ENCODE measurements around the gene CFLAR.

The CFLAR gene

DNA sequence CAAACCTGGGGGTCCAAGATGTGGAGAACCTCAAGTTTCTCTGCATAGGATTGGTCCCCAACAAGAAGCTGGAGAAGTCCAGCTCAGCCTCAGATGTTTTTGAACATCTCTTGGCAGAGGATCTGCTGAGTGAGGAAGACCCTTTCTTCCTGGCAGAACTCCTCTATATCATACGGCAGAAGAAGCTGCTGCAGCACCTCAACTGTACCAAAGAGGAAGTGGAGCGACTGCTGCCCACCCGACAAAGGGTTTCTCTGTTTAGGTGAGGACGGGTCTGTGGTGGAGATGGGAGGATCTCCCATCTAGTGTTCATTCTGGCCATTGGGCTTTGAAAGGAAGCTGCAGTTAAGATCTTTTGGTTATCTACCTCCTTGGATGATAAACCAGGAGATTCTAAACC, 69.9 kb downstream of the CFLAR start:
- no peak overlapping the region for H3K4me3 ChIP-seq (ENCODE audit: low read depth, low read length)
- H3K27ac ChIP-seq = no peak overlapping the region
- DNase-seq = no peak
- TF ChIP-seq, protein P1, sequence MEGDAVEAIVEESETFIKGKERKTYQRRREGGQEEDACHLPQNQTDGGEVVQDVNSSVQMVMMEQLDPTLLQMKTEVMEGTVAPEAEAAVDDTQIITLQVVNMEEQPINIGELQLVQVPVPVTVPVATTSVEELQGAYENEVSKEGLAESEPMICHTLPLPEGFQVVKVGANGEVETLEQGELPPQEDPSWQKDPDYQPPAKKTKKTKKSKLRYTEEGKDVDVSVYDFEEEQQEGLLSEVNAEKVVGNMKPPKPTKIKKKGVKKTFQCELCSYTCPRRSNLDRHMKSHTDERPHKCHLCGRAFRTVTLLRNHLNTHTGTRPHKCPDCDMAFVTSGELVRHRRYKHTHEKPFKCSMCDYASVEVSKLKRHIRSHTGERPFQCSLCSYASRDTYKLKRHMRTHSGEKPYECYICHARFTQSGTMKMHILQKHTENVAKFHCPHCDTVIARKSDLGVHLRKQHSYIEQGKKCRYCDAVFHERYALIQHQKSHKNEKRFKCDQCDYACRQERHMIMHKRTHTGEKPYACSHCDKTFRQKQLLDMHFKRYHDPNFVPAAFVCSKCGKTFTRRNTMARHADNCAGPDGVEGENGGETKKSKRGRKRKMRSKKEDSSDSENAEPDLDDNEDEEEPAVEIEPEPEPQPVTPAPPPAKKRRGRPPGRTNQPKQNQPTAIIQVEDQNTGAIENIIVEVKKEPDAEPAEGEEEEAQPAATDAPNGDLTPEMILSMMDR (IDR thresholded peaks at IDR 0.05; ENCODE audit: low read depth, low read length, missing control alignments) = no peak
- in situ Hi-C loops (cut with HindIII; ENCODE audit: low pct_ligation_motif_present, low sequenced_read_pairs) = loop anchor here (25.0 kb wide), 1 partner anchor 274 kb away; no protein-coding TSS in a partner anchor
- H3K27me3 ChIP-seq (replicated peaks) = no peaks in the 10 kb centered on the region
- H3K36me3 ChIP-seq (replicated peaks) = no peaks in the 10 kb centered on the region

DNA sequence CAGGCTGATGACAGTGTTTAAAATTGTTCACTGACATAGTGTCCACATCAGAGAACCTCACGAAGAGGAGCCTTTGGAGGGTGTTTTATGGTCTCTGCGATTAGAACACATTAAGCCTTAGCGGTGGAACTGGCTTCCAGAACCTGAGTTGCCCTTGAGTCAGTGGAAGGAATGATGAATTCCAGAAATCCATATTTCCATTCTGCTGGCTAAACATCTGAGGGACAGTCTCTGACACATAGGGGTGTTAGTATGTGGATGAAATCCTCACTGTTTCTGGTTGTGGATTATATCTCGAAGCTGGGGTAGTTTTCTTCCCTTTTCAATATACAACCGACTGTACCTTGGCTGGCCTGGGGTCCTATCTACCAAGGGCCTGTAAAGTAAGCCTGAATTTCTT, 71.0 kb downstream of the CFLAR start:
- in situ Hi-C loops (cut with HindIII; ENCODE audit: low pct_ligation_motif_present, low sequenced_read_pairs) = loop anchor here (25.0 kb wide), 1 partner anchor 275 kb away; no protein-coding TSS in a partner anchor
- H3K4me3 ChIP-seq (ENCODE audit: low read depth, low read length) = no peak overlapping the region
- H3K27ac ChIP-seq = no peak overlapping the region
- TF ChIP-seq, protein P1 (IDR thresholded peaks at IDR 0.05; ENCODE audit: low read depth, low read length, missing control alignments) = no peak
- no peaks in the 10 kb centered on the region for H3K27me3 ChIP-seq (replicated peaks)
- no peak for DNase-seq
- H3K36me3 ChIP-seq (replicated peaks) = no peaks in the 10 kb centered on the region

DNA sequence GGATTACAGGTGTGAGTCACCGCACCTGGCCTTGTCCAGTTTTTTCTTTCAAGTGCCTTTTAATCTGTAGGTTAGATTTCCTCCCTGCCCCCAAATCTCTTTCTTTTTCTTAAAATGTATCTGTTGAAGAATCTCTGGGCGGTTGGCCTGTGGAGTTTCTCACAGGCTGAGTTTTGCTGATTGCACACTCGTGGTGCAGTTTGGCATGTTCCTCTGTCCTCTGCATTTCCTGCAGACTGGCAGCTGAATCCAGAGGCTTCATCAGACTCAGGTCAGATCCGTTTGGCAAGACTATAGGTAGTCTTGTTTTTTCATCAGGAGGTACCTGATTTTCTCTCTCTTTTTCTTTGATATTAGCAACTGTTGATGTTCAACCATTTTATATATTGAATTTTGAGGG, 72.5 kb downstream of the CFLAR start:
- TF ChIP-seq, protein P1 (IDR thresholded peaks at IDR 0.05; ENCODE audit: low read depth, low read length, missing control alignments) = no peak
- in situ Hi-C loops (cut with HindIII; ENCODE audit: low pct_ligation_motif_present, low sequenced_read_pairs) = loop anchor here (25.0 kb wide), 1 partner anchor 276 kb away; no protein-coding TSS in a partner anchor
- H3K4me3 ChIP-seq (ENCODE audit: low read depth, low read length) = no peak overlapping the region
- no peaks in the 10 kb centered on the region for H3K36me3 ChIP-seq (replicated peaks)
- H3K27ac ChIP-seq = no peak overlapping the region
- H3K27me3 ChIP-seq (replicated peaks) = no peaks in the 10 kb centered on the region
- DNase-seq = no peak

DNA sequence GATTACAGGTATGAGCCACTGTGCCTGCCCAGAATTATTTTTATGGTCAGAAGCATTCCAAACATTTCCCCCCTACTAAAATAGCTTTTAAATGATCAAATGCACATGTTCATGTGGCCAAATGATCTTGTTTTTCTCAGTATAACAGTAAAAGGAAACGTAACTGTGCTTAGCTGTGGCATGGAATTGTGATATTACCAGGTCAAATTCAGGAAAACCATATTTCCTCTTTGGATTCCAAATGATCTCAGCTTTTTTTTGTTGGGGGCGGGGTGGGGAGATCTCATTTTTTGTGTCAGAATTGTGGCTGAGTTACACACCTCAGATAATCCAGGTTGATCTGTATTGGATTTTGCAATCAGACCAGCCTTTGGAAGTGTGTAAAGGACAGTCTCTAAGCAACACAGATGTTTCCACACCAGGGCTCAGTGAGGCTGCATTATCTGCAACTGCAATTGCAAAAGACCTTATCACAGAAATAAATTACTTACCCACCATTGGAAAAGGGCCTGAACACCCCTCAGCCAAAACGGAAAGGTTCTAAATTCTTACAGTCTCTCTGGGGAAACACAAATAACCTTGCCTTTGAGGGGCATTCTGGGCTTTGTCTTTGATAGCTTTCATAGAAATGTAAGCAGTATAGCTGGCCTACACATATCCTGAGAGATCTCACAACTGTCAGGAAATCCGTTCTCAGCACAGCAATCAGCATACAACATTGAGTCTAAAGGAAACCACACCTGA, 75.3 kb downstream of the CFLAR start:
- Histone ChIP-seq H3K4me3 (ENCODE audit: low read depth, low read length) (no peak overlapping the region), H3K36me3 (replicated peaks) (no peaks in the 10 kb centered on the region), H3K27ac (no peak overlapping the region), H3K27me3 (replicated peaks) (no peaks in the 10 kb centered on the region)
- DNase-seq = no peak
- TF ChIP-seq, protein P1 (IDR thresholded peaks at IDR 0.05; ENCODE audit: low read depth, low read length, missing control alignments) = no peak
- in situ Hi-C loops (cut with HindIII; ENCODE audit: low pct_ligation_motif_present, low sequenced_read_pairs) = loop anchor here (25.0 kb wide), 1 partner anchor 279 kb away; no protein-coding TSS in a partner anchor

DNA sequence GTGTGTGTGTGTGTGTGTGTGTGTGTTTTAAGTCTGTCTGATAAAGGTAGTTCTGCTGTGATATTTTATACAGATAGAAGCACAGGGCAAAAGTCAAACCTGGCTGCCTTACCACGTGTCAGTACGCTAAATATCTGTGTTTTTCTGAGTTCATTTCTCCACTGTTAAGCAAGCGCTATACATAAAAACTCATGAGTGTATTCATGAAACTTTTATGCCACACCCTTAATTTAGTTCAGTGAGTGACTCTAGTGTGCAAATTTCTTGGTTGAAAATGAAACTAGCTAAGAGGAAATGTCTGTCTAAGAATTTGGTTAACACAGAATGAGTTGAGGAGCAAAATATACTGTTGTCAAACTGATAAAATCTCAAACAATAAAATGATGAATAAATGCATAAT, 78.1 kb downstream of the CFLAR start:
- H3K36me3 ChIP-seq (replicated peaks) = no peaks in the 10 kb centered on the region
- no peak overlapping the region for H3K27ac ChIP-seq

More for the DNA sequence above, 78.1 kb downstream of the CFLAR start:
- in situ Hi-C loops (cut with HindIII; ENCODE audit: low pct_ligation_motif_present, low sequenced_read_pairs) = loop anchor here (25.0 kb wide), 1 partner anchor 282 kb away; no protein-coding TSS in a partner anchor
- Histone ChIP-seq H3K4me3 (ENCODE audit: low read depth, low read length) (no peak overlapping the region), H3K27me3 (replicated peaks) (no peaks in the 10 kb centered on the region)
- TF ChIP-seq, protein P1 (IDR thresholded peaks at IDR 0.05; ENCODE audit: low read depth, low read length, missing control alignments) = no peak
- no peak for DNase-seq

Measured in brain microvascular endothelial cell (primary cell).